ENCODE measurements around the gene ROBO2. TPM values are rescaled to one million over a fixed set of nuclear protein-coding genes. Genes with fewer than 3 reads are reported as not detected.

The ROBO2 gene
- polyA plus RNA-seq, 1 experiment = 16.3 TPM

GRCh38 chr3:77051591-77051990, 11.7 kb downstream of the ROBO2 start:
- ChIA-PET POLR2A (no interaction called here), CTCF (no interaction called here)
- Histone ChIP-seq H3K4me3 (ENCODE audit: low read depth, low read length) (no peak overlapping the region), H3K9me3 (ENCODE audit: control insufficient read depth, insufficient read depth, low read length) (no peaks in the 10 kb centered on the region), H3K27me3 (ENCODE audit: control insufficient read depth, insufficient read depth, low read length) (no peaks in the 10 kb centered on the region), H3K27ac (ENCODE audit: low read depth, low read length) (no peak overlapping the region)
- DNase-seq (ENCODE audit: low read depth, low spot score) = no peak
- TF ChIP-seq CTCF (IDR thresholded peaks at IDR 0.05; ENCODE audit: low read depth, low read length) = no peak

- H3K27me3 ChIP-seq (ENCODE audit: control insufficient read depth, insufficient read depth, low read length) = no peaks in the 10 kb centered on the region
- no peak for TF ChIP-seq CTCF (IDR thresholded peaks at IDR 0.05; ENCODE audit: low read depth, low read length)
- ChIA-PET CTCF (no interaction called here), POLR2A (no interaction called here)
- no peak overlapping the region for H3K4me3 ChIP-seq (ENCODE audit: low read depth, low read length)
- no peak overlapping the region for H3K27ac ChIP-seq (ENCODE audit: low read depth, low read length)
- no peaks in the 10 kb centered on the region for H3K9me3 ChIP-seq (ENCODE audit: control insufficient read depth, insufficient read depth, low read length)
- no peak for DNase-seq (ENCODE audit: low read depth, low spot score)
These were observed 12.2 kb downstream of the ROBO2 start for GRCh38 chr3:77052051-77052501.

GRCh38 chr3:77052733-77053670, 13.1 kb downstream of the ROBO2 start:
- H3K4me3 ChIP-seq (ENCODE audit: low read depth, low read length) = no peak overlapping the region
- CTCF ChIA-PET = no interaction called here
- no peak overlapping the region for H3K27ac ChIP-seq (ENCODE audit: low read depth, low read length)
- POLR2A ChIA-PET = no interaction called here
- H3K27me3 ChIP-seq (ENCODE audit: control insufficient read depth, insufficient read depth, low read length) = no peaks in the 10 kb centered on the region
- no peak for TF ChIP-seq CTCF (IDR thresholded peaks at IDR 0.05; ENCODE audit: low read depth, low read length)
- H3K9me3 ChIP-seq (ENCODE audit: control insufficient read depth, insufficient read depth, low read length) = no peaks in the 10 kb centered on the region
- no peak for DNase-seq (ENCODE audit: low read depth, low spot score)

GRCh38 chr3:77053795-77054194, 13.9 kb downstream of the ROBO2 start:
- CTCF ChIA-PET = no interaction called here
- H3K4me3 ChIP-seq (ENCODE audit: low read depth, low read length) = no peak overlapping the region
- no peaks in the 10 kb centered on the region for H3K9me3 ChIP-seq (ENCODE audit: control insufficient read depth, insufficient read depth, low read length)
- H3K27me3 ChIP-seq (ENCODE audit: control insufficient read depth, insufficient read depth, low read length) = no peaks in the 10 kb centered on the region
- POLR2A ChIA-PET = no interaction called here
- H3K27ac ChIP-seq (ENCODE audit: low read depth, low read length) = no peak overlapping the region
- DNase-seq (ENCODE audit: low read depth, low spot score) = no peak
- no peak for TF ChIP-seq CTCF (IDR thresholded peaks at IDR 0.05; ENCODE audit: low read depth, low read length)

- H3K27me3 ChIP-seq (ENCODE audit: control insufficient read depth, insufficient read depth, low read length) = no peaks in the 10 kb centered on the region
- ChIA-PET CTCF (no interaction called here), POLR2A (no interaction called here)
- H3K27ac ChIP-seq (ENCODE audit: low read depth, low read length) = no peak overlapping the region
- no peak overlapping the region for H3K4me3 ChIP-seq (ENCODE audit: low read depth, low read length)
- DNase-seq (ENCODE audit: low read depth, low spot score) = no peak
- TF ChIP-seq CTCF (IDR thresholded peaks at IDR 0.05; ENCODE audit: low read depth, low read length) = no peak
- no peaks in the 10 kb centered on the region for H3K9me3 ChIP-seq (ENCODE audit: control insufficient read depth, insufficient read depth, low read length)
These were observed 16.0 kb downstream of the ROBO2 start for GRCh38 chr3:77055841-77056341.

Measured in AG04450 (cell line).